Measurements from ENCODE around the gene LRRC4B.

GRCh38 chr19:50531171-50531612 lies 37.0 kb downstream of the LRRC4B start:
- TF ChIP-seq CTCF (IDR thresholded peaks at IDR 0.05) = no peak
- TF ChIP-seq POLR2A (IDR thresholded peaks at IDR 0.05) = no peak
